WI38 (cell line): ENCODE data around the gene FAM181A.

ENCODE experiments used
- H3K4me3 ChIP-seq: 2 replicates; pipeline ENCODE4 v1.5.1; 2011; ENCODE audit warnings: low read depth, mild to moderate bottlenecking, control low read depth, low read length
- TF ChIP-seq, protein P1 (sequence below): IDR thresholded peaks from 2 replicates; pipeline ENCODE4 v1.5.1; 2012; ENCODE audit warnings: low read depth, mild to moderate bottlenecking, control low read depth, low read length

Gene FAM181A

DNA sequence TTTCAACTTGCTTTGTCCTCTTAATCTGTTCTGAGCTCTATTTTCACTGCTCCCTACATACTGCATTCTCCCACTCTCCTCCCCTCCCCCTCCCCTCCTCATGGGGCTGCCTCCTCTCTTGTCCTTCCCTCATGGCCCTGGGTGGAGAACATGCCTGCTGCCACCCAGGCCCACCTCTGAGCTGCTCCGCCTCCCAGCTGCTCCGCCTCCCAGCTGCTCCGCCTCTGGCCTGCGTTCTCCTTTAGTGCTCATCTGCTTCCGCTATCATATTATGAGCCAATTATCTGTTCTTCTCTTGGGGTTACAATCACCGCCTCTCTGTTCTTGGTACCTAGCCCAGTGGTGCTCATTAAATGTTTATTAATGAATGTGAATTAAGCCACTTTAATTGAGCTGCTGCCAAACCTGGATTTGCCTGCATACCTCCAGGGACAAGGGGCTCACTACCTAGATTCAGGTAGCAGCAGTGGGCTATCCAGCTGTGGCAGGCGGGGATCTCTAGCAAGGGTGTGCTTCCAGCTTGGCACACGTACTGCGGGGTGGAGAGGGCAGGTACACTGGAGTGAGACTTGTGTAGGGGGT, 32.0 kb upstream of the FAM181A start:
- H3K4me3 ChIP-seq, result no peak overlapping the region
- TF ChIP-seq, protein P1, sequence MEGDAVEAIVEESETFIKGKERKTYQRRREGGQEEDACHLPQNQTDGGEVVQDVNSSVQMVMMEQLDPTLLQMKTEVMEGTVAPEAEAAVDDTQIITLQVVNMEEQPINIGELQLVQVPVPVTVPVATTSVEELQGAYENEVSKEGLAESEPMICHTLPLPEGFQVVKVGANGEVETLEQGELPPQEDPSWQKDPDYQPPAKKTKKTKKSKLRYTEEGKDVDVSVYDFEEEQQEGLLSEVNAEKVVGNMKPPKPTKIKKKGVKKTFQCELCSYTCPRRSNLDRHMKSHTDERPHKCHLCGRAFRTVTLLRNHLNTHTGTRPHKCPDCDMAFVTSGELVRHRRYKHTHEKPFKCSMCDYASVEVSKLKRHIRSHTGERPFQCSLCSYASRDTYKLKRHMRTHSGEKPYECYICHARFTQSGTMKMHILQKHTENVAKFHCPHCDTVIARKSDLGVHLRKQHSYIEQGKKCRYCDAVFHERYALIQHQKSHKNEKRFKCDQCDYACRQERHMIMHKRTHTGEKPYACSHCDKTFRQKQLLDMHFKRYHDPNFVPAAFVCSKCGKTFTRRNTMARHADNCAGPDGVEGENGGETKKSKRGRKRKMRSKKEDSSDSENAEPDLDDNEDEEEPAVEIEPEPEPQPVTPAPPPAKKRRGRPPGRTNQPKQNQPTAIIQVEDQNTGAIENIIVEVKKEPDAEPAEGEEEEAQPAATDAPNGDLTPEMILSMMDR, result no peak

DNA sequence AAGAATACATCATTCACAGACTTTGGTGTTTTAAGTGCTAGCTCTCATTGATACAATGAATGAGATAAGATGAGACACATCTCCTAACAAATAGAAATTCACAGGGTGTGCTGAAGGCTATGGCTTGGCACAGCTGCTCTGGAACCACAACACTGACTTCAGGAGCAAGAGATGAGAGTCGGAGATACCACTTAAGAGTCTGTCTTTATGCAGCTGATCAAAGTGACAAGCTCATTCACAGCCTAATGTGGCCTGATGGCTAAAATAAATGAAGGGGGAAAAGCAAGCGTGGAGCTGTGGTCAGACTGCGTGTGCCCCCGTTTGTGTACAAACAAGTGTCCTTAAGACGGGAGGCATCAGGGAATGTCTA, 29.7 kb upstream of the FAM181A start:
- TF ChIP-seq, protein P1, result no peak
- no peak overlapping the region for H3K4me3 ChIP-seq

DNA sequence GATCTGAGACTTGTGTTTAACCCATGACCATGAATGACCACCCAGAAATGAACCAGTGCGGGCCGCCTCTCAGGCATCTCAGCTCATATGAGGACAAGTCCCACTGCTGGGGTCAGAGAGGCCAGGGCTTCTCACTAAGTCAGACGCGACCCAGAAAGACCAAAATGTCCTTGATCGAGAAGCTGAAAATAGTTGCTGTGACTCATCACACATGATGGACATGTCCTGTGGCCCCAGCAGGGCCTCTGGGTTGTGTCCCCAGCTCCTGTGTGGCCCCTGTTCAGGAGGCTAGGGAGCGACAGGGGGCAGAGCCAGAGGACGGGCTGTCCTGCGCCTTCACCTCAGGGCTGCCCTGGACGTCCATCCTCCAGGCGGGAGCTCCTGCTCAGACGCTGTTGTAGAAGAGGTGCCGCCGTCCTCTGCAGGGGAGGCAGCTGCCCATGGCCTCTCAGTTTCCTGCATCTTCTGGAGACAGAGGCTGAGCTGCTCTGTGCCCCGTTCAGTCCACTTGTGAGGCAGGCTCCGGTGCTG, 29.0 kb upstream of the FAM181A start:
- no peak overlapping the region for H3K4me3 ChIP-seq
- TF ChIP-seq, protein P1, result no peak

DNA sequence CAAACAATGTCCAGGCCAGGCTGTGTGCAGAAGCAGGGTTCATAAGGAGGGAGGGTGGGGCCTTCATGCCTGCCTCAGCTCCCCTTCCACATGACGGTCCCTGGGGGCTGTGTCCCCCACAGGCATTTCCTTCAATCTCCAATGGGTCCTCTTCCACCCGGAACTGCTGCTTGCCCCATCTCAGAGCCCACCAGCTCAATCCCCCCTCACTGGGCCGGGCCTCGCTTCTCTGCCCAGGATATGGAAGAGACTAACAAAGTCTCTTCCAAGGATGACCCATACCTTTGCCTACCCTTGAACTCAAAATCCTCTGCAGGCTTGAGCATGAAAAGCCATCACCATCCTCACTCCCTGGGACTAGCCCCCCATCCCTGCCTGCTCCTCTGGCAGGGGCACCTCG, 28.4 kb upstream of the FAM181A start:
- TF ChIP-seq, protein P1, result no peak

DNA sequence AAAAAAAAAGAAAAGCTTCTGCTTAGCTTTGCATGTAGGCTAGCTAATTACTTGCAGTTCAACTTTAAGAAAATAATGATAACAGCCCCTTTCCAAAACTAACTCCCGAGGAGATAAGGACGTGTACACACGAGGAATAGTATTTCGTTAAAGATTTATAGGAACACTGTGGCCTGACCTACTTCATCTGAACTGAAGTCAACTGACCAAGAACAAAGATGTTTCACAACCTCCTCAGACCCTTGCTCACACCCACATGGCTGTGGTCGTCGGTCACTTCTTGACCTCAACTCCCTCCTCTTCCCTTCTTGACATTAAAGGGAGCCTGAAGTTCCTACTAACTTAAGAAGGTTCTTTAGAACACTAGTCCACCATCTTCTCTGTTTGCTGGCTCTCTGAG, 25.3 kb upstream of the FAM181A start:
- no peak overlapping the region for H3K4me3 ChIP-seq
- TF ChIP-seq, protein P1, result no peak

More for the DNA sequence above, 28.4 kb upstream of the FAM181A start:
- no peak overlapping the region for H3K4me3 ChIP-seq

DNA sequence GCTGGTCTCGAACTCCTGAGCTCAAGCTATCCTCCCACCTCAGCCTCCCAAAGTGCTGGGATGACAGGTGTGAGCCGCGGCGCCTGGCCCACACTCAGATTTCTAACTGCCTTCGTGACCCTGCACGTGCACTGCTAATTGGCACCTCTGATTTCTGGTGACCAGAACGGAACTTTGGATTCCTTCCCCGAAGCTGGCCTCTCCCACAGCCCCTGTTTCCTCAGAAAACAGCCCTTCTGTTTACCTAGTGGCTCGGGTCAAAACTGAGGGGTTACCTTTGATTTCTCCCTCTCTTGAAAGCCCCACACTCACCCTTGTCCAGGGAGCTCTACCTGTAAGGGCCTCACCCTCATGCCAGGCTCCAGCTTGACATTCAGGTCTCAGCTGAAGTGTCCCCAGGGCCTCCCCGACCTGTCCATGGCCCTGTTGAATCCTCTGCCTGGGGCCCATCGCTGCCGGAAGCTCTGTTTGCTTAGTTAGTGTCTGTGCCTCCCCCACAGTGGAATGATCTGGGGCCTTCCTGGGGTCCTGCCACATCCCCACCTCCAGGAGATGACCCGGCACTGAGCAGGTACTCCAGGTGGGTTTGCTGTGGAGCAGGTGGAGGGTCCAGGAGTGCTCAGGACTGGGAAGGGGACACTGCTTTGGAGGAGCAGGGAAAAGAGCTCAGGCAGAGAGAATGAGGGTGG, 24.4 kb upstream of the FAM181A start:
- H3K4me3 ChIP-seq, result no peak overlapping the region
- TF ChIP-seq, protein P1, result no peak
